Measurements from ENCODE around the gene EGR2. TPM values are rescaled to one million over a fixed set of nuclear protein-coding genes. Genes with fewer than 3 reads are reported as not detected.

EGR2 gene
- total RNA-seq, 1 donor from 2014 or later: 1.1 TPM

GRCh38 chr10:62831346-62831745, 15.2 kb upstream of the EGR2 start:
- H3K27ac Mint-ChIP-seq: no peak overlapping the region
- peaks cover 3% of the 10 kb centered on the region for H3K4me1 Mint-ChIP-seq (ENCODE audit: low read depth)
- no peak for TF ChIP-seq CTCF (IDR thresholded peaks at IDR 0.05; ENCODE audit: unreplicated experiment)
- no peaks in the 10 kb centered on the region for H3K36me3 Mint-ChIP-seq (ENCODE audit: insufficient read depth)
- DNase-seq (ENCODE audit: low spot score, unreplicated experiment): no peak
- H3K27me3 Mint-ChIP-seq: peaks cover 3% of the 10 kb centered on the region
- peaks cover 6% of the 10 kb centered on the region for H3K9me3 Mint-ChIP-seq (ENCODE audit: low read depth)
- H3K4me3 Mint-ChIP-seq (ENCODE audit: low read depth): no peak overlapping the region

- Mint-ChIP-seq H3K4me3 (ENCODE audit: low read depth) (no peak overlapping the region), H3K4me1 (ENCODE audit: low read depth) (peaks cover 3% of the 10 kb centered on the region), H3K27me3 (peaks cover 3% of the 10 kb centered on the region), H3K36me3 (ENCODE audit: insufficient read depth) (no peaks in the 10 kb centered on the region), H3K27ac (no peak overlapping the region), H3K9me3 (ENCODE audit: low read depth) (peaks cover 6% of the 10 kb centered on the region)
- TF ChIP-seq CTCF (IDR thresholded peaks at IDR 0.05; ENCODE audit: unreplicated experiment): no peak
- no peak for DNase-seq (ENCODE audit: low spot score, unreplicated experiment)
Measured at GRCh38 chr10:62830679-62831078, 14.5 kb upstream of the EGR2 start.

- no peak overlapping the region for H3K27ac Mint-ChIP-seq
- no peak overlapping the region for H3K4me3 Mint-ChIP-seq (ENCODE audit: low read depth)
- TF ChIP-seq CTCF (IDR thresholded peaks at IDR 0.05; ENCODE audit: unreplicated experiment): no peak
- peaks cover 3% of the 10 kb centered on the region for H3K27me3 Mint-ChIP-seq
- peaks cover 3% of the 10 kb centered on the region for H3K4me1 Mint-ChIP-seq (ENCODE audit: low read depth)
- no peaks in the 10 kb centered on the region for H3K36me3 Mint-ChIP-seq (ENCODE audit: insufficient read depth)
- peaks cover 6% of the 10 kb centered on the region for H3K9me3 Mint-ChIP-seq (ENCODE audit: low read depth)
- no peak for DNase-seq (ENCODE audit: low spot score, unreplicated experiment)
Measured at GRCh38 chr10:62829622-62830021, 13.5 kb upstream of the EGR2 start.

- no peaks in the 10 kb centered on the region for H3K9me3 Mint-ChIP-seq (ENCODE audit: low read depth)
- no peaks in the 10 kb centered on the region for H3K36me3 Mint-ChIP-seq (ENCODE audit: insufficient read depth)
- TF ChIP-seq CTCF (IDR thresholded peaks at IDR 0.05; ENCODE audit: unreplicated experiment): no peak
- peaks cover 14% of the 10 kb centered on the region for H3K27me3 Mint-ChIP-seq
- H3K27ac Mint-ChIP-seq: no peak overlapping the region
- peaks cover 3% of the 10 kb centered on the region for H3K4me1 Mint-ChIP-seq (ENCODE audit: low read depth)
- DNase-seq (ENCODE audit: low spot score, unreplicated experiment): no peak
- H3K4me3 Mint-ChIP-seq (ENCODE audit: low read depth): no peak overlapping the region
Measured at GRCh38 chr10:62826273-62826672, 10.1 kb upstream of the EGR2 start.

GRCh38 chr10:62820586-62820985, 4.4 kb upstream of the EGR2 start:
- Mint-ChIP-seq H3K27ac (no peak overlapping the region), H3K4me3 (ENCODE audit: low read depth) (no peak overlapping the region), H3K9me3 (ENCODE audit: low read depth) (no peaks in the 10 kb centered on the region), H3K4me1 (ENCODE audit: low read depth) (peaks cover 18% of the 10 kb centered on the region), H3K27me3 (peaks cover 56% of the 10 kb centered on the region), H3K36me3 (ENCODE audit: insufficient read depth) (no peaks in the 10 kb centered on the region)
- no peak for TF ChIP-seq CTCF (IDR thresholded peaks at IDR 0.05; ENCODE audit: unreplicated experiment)
- no peak for DNase-seq (ENCODE audit: low spot score, unreplicated experiment)
